Parathyroid adenoma (tissue), 2 donors: ENCODE data around the gene LMAN1.

Source experiments
- H2AFZ ChIP-seq: fragments of 300-600 bp; sonication (generic); one replicate; pipeline ENCODE4 v1.7.0; 2017; ENCODE audit warnings: antibody characterized with exemption, mild to moderate bottlenecking
- H3K27ac ChIP-seq: fragments of 300-600 bp; sonication (generic); one replicate; pipeline ENCODE4 v1.7.0; 2017
- H3K27me3 ChIP-seq: fragments of 300-600 bp; sonication (generic); one replicate; pipeline ENCODE4 v1.7.0; 2017; ENCODE audit warnings: low read length; ENCODE audit not compliant: control insufficient read depth, insufficient read depth
- H3K36me3 ChIP-seq: fragments of 300-600 bp; sonication (generic); one replicate; pipeline ENCODE4 v1.7.0; 2017; ENCODE audit warnings: low read length; ENCODE audit not compliant: control insufficient read depth, insufficient read depth
- H3K4me1 ChIP-seq: fragments of 300-600 bp; sonication (generic); one replicate; pipeline ENCODE4 v1.7.0; 2017; ENCODE audit warnings: control low read depth
- H3K4me2 ChIP-seq: fragments of 300-600 bp; sonication (generic); one replicate; pipeline ENCODE4 v1.7.0; 2017; ENCODE audit warnings: low read length
- H3K4me3 ChIP-seq: fragments of 300-600 bp; sonication (generic); one replicate; pipeline ENCODE4 v1.7.0; 2017; ENCODE audit warnings: low read depth, low read length
- H3K79me2 ChIP-seq: fragments of 300-600 bp; sonication (generic); one replicate; pipeline ENCODE4 v1.7.0; 2017; ENCODE audit warnings: control low read depth
- H3K9ac ChIP-seq: fragments of 300-600 bp; sonication (generic); one replicate; pipeline ENCODE4 v1.7.0; 2017; ENCODE audit warnings: mild to moderate bottlenecking
- H3K9me3 ChIP-seq: fragments of 300-600 bp; sonication (generic); one replicate; pipeline ENCODE4 v1.7.0; 2017; ENCODE audit warnings: low read length; ENCODE audit not compliant: control insufficient read depth
- CTCF ChIP-seq: fragments of 300-600 bp; sonication (generic); IDR thresholded peaks from one replicate; pipeline ENCODE4 v1.7.0; 2017; ENCODE audit warnings: antibody characterized with exemption, mild to moderate bottlenecking
- donor health status: primary hyperparathyroidism.

The LMAN1 gene

GRCh38 chr18:59303006-59303405 lies 56.1 kb downstream of the LMAN1 start:
- Histone ChIP-seq H3K4me2 (no peak overlapping the region), H3K27me3 (no peaks in the 10 kb centered on the region), H3K9me3 (no peaks in the 10 kb centered on the region), H3K36me3 (no peaks in the 10 kb centered on the region), H3K4me1 (no peaks in the 10 kb centered on the region), H3K4me3 (no peak overlapping the region), H3K9ac (no peak overlapping the region), H3K27ac (no peak overlapping the region), H3K79me2 (no peaks in the 10 kb centered on the region), H2AFZ (no peak overlapping the region)
- no peak for TF ChIP-seq CTCF

- H3K9me3 ChIP-seq: no peaks in the 10 kb centered on the region
- H2AFZ ChIP-seq: no peak overlapping the region
- H3K4me3 ChIP-seq: no peak overlapping the region
- no peak overlapping the region for H3K27ac ChIP-seq
- no peaks in the 10 kb centered on the region for H3K27me3 ChIP-seq
- no peaks in the 10 kb centered on the region for H3K4me1 ChIP-seq
- H3K9ac ChIP-seq: no peak overlapping the region
- no peak overlapping the region for H3K4me2 ChIP-seq
- no peaks in the 10 kb centered on the region for H3K36me3 ChIP-seq
- H3K79me2 ChIP-seq: no peaks in the 10 kb centered on the region
- TF ChIP-seq CTCF: no peak
Measured at GRCh38 chr18:59301929-59302328, 57.1 kb downstream of the LMAN1 start.

- Histone ChIP-seq H3K9ac (no peak overlapping the region), H3K4me3 (no peak overlapping the region), H3K36me3 (no peaks in the 10 kb centered on the region), H3K9me3 (no peaks in the 10 kb centered on the region), H3K79me2 (no peaks in the 10 kb centered on the region), H3K4me2 (no peak overlapping the region), H3K4me1 (no peaks in the 10 kb centered on the region), H2AFZ (no peak overlapping the region), H3K27ac (no peak overlapping the region), H3K27me3 (no peaks in the 10 kb centered on the region)
- no peak for TF ChIP-seq CTCF
Measured at GRCh38 chr18:59300676-59301285, 58.3 kb downstream of the LMAN1 start.

- Histone ChIP-seq H3K79me2 (no peaks in the 10 kb centered on the region), H3K4me2 (no peak overlapping the region), H3K9ac (no peak overlapping the region), H3K9me3 (no peaks in the 10 kb centered on the region), H3K27me3 (no peaks in the 10 kb centered on the region), H2AFZ (no peak overlapping the region), H3K4me3 (no peak overlapping the region), H3K36me3 (no peaks in the 10 kb centered on the region), H3K4me1 (no peaks in the 10 kb centered on the region), H3K27ac (no peak overlapping the region)
- TF ChIP-seq CTCF: no peak
Measured at GRCh38 chr18:59298871-59299270, 60.2 kb downstream of the LMAN1 start.

DNA sequence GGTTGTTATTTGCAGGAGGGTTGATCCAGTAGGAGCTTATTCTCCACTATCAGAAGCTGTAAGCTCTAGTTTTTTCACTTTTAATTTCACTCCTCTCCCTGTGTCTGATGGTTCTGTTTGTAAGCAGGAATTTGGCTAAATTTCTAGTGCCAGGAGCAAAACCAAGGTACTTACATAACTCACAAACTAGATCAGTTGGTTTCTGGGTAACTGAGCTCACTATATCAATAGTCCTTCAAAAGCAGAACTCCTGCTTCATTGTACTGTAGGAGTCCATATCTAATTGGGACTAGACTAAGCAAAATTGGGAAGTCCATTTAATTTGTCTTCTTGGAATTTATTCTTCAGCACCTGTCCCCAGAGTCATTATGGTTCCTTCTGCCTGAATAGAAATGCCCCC lies 65.7 kb downstream of the LMAN1 start:
- no peaks in the 10 kb centered on the region for H3K36me3 ChIP-seq
- H2AFZ ChIP-seq: no peak overlapping the region
- no peak overlapping the region for H3K9ac ChIP-seq
- H3K4me2 ChIP-seq: no peak overlapping the region
- no peaks in the 10 kb centered on the region for H3K27me3 ChIP-seq
- no peak for TF ChIP-seq CTCF
- no peaks in the 10 kb centered on the region for H3K4me1 ChIP-seq
- H3K9me3 ChIP-seq: no peaks in the 10 kb centered on the region
- no peak overlapping the region for H3K27ac ChIP-seq
- no peak overlapping the region for H3K4me3 ChIP-seq
- H3K79me2 ChIP-seq: no peaks in the 10 kb centered on the region
